ENCODE data around the gene VPS50. TPM values are rescaled to one million over a fixed set of nuclear protein-coding genes. Genes with fewer than 3 reads are reported as not detected.

VPS50 gene
- total and polyA plus RNA-seq, 2 donors (not counting 1 experiment from before 2014, with no cell fraction given) = 9.4 to 54.1 TPM

- no peak overlapping the region for H3K4me3 ChIP-seq (ENCODE audit: control extremely low read depth in 1 of 5, extremely low read depth in 1 of 5, insufficient read depth in 1 of 5, low read depth in 2 of 5, low read length in 4 of 5)
- H3K27me3 ChIP-seq (replicated peaks in 1 of 4; ENCODE audit: control extremely low read depth in 1 of 4, control insufficient read depth in 3 of 4, insufficient read depth in 4 of 4, low read length in 3 of 4) = no peaks in the 10 kb centered on the region
- no peaks in the 10 kb centered on the region for H3K9me3 Mint-ChIP-seq (ENCODE audit: insufficient read depth)
- no peaks in the 10 kb centered on the region for H3K36me3 ChIP-seq (replicated peaks in 1 of 2; ENCODE audit: control extremely low read depth in 1 of 2, control insufficient read depth in 1 of 2, extremely low read depth in 1 of 2, insufficient read depth in 2 of 2, low read length in 1 of 2)
- ChIA-PET POLR2A (no interaction called here), CTCF (no interaction called here)
- no peaks in the 10 kb centered on the region for H3K27me3 Mint-ChIP-seq
- H3K4me1 Mint-ChIP-seq = peaks cover 43% of the 10 kb centered on the region
- no peaks in the 10 kb centered on the region for H3K79me2 ChIP-seq (ENCODE audit: control insufficient read depth, insufficient read depth, low read length)
- intact Hi-C loops (cut with micrococcal nuclease) = no loop called here
- H2AFZ ChIP-seq (ENCODE audit: insufficient read depth, low read depth, low read length, poor library complexity, severe bottlenecking) = no peak overlapping the region
- peak; percentile 9 for DNase-seq
- H4K20me1 ChIP-seq (ENCODE audit: control insufficient read depth, insufficient read depth, low read length, poor library complexity, severe bottlenecking) = no peaks in the 10 kb centered on the region
- H3K27ac ChIP-seq (ENCODE audit: low read length in 2 of 2) = no peak overlapping the region
- TF ChIP-seq CTCF (IDR thresholded peaks at IDR 0.05) = no peak
- TF ChIP-seq EZH2 (IDR thresholded peaks at IDR 0.05; ENCODE audit: borderline replicate concordance, insufficient read depth, low read depth, low read length, poor library complexity, severe bottlenecking) = no peak
- H3K9me3 ChIP-seq (ENCODE audit: control extremely low read depth in 1 of 3, control insufficient read depth in 2 of 3, insufficient read depth in 1 of 3, low read length in 2 of 3) = no peaks in the 10 kb centered on the region
- peaks cover 11 to 29% of the 10 kb centered on the region in 2 donors for H3K4me1 ChIP-seq (ENCODE audit: control insufficient read depth in 2 of 2, insufficient read depth in 2 of 2, low read length in 2 of 2)
- H3K4me3 Mint-ChIP-seq = no peak overlapping the region
- no peak overlapping the region for H3K4me2 ChIP-seq (replicated peaks; ENCODE audit: low read depth, low read length, poor library complexity, severe bottlenecking)
- ATAC-seq (ENCODE audit: low read depth) = no peak
- no peak overlapping the region for H3K27ac Mint-ChIP-seq
- no peak overlapping the region for H3K9ac ChIP-seq (ENCODE audit: low read length)
Measured at GRCh38 chr7:93375603-93376002, 143.4 kb downstream of the VPS50 start.

GRCh38 chr7:93378131-93378760 lies 146.1 kb downstream of the VPS50 start:
- CTCF ChIA-PET = no interaction called here
- H3K4me3 ChIP-seq (ENCODE audit: control extremely low read depth in 1 of 5, extremely low read depth in 1 of 5, insufficient read depth in 1 of 5, low read depth in 2 of 5, low read length in 4 of 5) = peak overlapping the region in 3 of 5 experiments; percentile 22 to 50 (median 39)
- peaks cover 43% of the 10 kb centered on the region for H3K4me1 Mint-ChIP-seq
- no peak for TF ChIP-seq CTCF (IDR thresholded peaks at IDR 0.05)
- TF ChIP-seq EZH2 (IDR thresholded peaks at IDR 0.05; ENCODE audit: borderline replicate concordance, insufficient read depth, low read depth, low read length, poor library complexity, severe bottlenecking) = no peak
- no peak for DNase-seq
- H4K20me1 ChIP-seq (ENCODE audit: control insufficient read depth, insufficient read depth, low read length, poor library complexity, severe bottlenecking) = no peaks in the 10 kb centered on the region
- H2AFZ ChIP-seq (ENCODE audit: insufficient read depth, low read depth, low read length, poor library complexity, severe bottlenecking) = peak overlapping the region; percentile 13
- intact Hi-C loops (cut with micrococcal nuclease) = no loop called here
- no peaks in the 10 kb centered on the region for H3K79me2 ChIP-seq (ENCODE audit: control insufficient read depth, insufficient read depth, low read length)
- H3K4me2 ChIP-seq (replicated peaks; ENCODE audit: low read depth, low read length, poor library complexity, severe bottlenecking) = peak overlapping the region; percentile 54
- no peaks in the 10 kb centered on the region for H3K9me3 Mint-ChIP-seq (ENCODE audit: insufficient read depth)
- peak overlapping the region; percentile 50 for H3K9ac ChIP-seq (ENCODE audit: low read length)
- no peak overlapping the region for H3K27ac Mint-ChIP-seq
- POLR2A ChIA-PET = no interaction called here
- H3K27me3 Mint-ChIP-seq = peaks cover 4% of the 10 kb centered on the region
- no peak overlapping the region for H3K27ac ChIP-seq (ENCODE audit: low read length in 2 of 2)
- ATAC-seq (ENCODE audit: low read depth) = no peak
- peaks cover 11 to 29% of the 10 kb centered on the region in 2 donors for H3K4me1 ChIP-seq (ENCODE audit: control insufficient read depth in 2 of 2, insufficient read depth in 2 of 2, low read length in 2 of 2)
- 27% methylated on average over 4 of the region's 6 CpGs for WGBS (ENCODE audit: insufficient coverage)
- no peaks in the 10 kb centered on the region for H3K36me3 ChIP-seq (replicated peaks in 1 of 2; ENCODE audit: control extremely low read depth in 1 of 2, control insufficient read depth in 1 of 2, extremely low read depth in 1 of 2, insufficient read depth in 2 of 2, low read length in 1 of 2)
- no peaks in the 10 kb centered on the region for H3K9me3 ChIP-seq (ENCODE audit: control extremely low read depth in 1 of 3, control insufficient read depth in 2 of 3, insufficient read depth in 1 of 3, low read length in 2 of 3)
- peak overlapping the region; percentile 56 for H3K4me3 Mint-ChIP-seq
- H3K27me3 ChIP-seq (replicated peaks in 1 of 4; ENCODE audit: control extremely low read depth in 1 of 4, control insufficient read depth in 3 of 4, insufficient read depth in 4 of 4, low read length in 3 of 4) = peaks cover 0 to 1% (median 0%) of the 10 kb centered on the region in 4 experiments
